ENCODE data around the gene FAH.

Gene FAH

DNA sequence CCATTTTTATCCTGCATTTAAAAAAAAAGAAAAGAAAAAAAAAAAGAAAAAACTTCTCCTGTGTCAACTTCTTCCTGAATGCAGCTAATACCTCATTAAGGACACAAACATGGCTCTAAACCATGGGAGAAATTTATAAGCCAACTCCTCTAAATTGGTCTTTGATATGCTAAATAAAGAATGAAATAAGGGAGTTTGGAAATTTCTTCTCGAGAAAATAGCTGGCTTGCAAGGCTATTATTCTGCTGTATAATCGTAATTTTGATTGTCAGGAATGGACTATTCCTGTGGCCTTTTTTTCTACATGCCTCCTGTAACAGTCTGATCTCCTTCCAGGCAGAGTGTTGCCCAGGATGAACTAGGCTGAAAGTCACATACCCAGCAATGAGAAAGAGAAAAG lies 78.6 kb downstream of the FAH start:
- H3K4me3 ChIP-seq (ENCODE audit: control insufficient read depth, low read depth, low read length): no peak overlapping the region
- DNase-seq (ENCODE audit: low read depth): no peak
- TF ChIP-seq, protein P1, sequence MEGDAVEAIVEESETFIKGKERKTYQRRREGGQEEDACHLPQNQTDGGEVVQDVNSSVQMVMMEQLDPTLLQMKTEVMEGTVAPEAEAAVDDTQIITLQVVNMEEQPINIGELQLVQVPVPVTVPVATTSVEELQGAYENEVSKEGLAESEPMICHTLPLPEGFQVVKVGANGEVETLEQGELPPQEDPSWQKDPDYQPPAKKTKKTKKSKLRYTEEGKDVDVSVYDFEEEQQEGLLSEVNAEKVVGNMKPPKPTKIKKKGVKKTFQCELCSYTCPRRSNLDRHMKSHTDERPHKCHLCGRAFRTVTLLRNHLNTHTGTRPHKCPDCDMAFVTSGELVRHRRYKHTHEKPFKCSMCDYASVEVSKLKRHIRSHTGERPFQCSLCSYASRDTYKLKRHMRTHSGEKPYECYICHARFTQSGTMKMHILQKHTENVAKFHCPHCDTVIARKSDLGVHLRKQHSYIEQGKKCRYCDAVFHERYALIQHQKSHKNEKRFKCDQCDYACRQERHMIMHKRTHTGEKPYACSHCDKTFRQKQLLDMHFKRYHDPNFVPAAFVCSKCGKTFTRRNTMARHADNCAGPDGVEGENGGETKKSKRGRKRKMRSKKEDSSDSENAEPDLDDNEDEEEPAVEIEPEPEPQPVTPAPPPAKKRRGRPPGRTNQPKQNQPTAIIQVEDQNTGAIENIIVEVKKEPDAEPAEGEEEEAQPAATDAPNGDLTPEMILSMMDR (conservative IDR thresholded peaks at IDR 0.05; ENCODE audit: control insufficient read depth, insufficient read depth, low read depth, low read length): no peak

DNA sequence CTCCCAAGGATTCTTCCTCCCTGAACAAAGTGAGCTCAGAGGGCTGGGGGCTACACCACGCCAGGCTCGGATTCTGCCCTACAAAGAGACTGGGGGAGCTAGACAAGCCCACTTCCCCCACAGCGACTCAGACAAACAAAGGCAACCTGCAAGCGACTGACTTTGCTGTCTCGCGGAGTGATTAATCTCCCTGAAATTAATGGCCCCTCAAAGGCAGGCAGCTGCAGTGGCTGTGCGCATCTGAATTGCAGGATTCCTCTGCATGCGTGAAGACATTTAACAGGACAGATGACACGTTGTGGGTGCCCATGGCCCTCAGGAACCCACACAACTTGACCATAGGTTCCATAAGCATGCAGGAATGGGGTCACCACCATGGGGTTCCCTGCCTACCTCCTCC lies 80.8 kb downstream of the FAH start:
- no peak for DNase-seq (ENCODE audit: low read depth)
- H3K4me3 ChIP-seq (ENCODE audit: control insufficient read depth, low read depth, low read length): no peak overlapping the region
- TF ChIP-seq, protein P1 (conservative IDR thresholded peaks at IDR 0.05; ENCODE audit: control insufficient read depth, insufficient read depth, low read depth, low read length): no peak

DNA sequence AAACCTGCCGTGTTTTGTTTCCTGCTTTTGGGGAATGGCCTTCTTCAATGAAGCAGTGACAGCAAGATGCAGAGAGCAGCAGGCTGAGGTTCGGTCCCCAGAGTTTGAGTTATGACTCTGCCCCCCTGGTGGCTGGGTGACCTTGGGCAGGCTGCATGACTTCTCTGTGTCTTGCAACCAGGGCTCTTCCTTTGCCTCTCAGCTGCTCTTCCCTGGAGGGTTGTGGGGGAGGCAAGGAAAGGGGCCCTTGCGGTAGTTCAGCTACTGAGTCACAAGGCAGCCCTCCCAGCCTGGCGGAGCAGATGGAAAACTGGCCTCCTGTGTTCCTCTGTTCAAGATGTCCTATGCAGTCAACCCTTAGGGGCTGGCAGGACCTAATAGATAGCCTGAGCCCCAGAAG lies 82.1 kb downstream of the FAH start:
- H3K4me3 ChIP-seq (ENCODE audit: control insufficient read depth, low read depth, low read length): no peak overlapping the region
- TF ChIP-seq, protein P1 (conservative IDR thresholded peaks at IDR 0.05; ENCODE audit: control insufficient read depth, insufficient read depth, low read depth, low read length): peak; percentile 56
- peak; percentile 48 for DNase-seq (ENCODE audit: low read depth)

Data from fibroblast of mammary gland (primary cell).